Measurements from ENCODE around the gene PCNX2.

GRCh38 chr1:233295237-233295974 is at the start of gene PCNX2:
- TF ChIP-seq CTCF (IDR thresholded peaks at IDR 0.05; ENCODE audit: low read length) (no peak), EZH2phosphoT487 (IDR thresholded peaks at IDR 0.05; ENCODE audit: low read length) (no peak), EZH2 (optimal IDR thresholded peaks at IDR 0.05; ENCODE audit: low read depth, low read length) (no peak)
